ENCODE measurements around the gene OPN5. TPM values are rescaled to one million over a fixed set of nuclear protein-coding genes. Genes with fewer than 3 reads are reported as not detected.

OPN5 gene
- polyA plus RNA-seq, 1 of the 3 experiments (the other 2 are of a cell fraction) = not detected

DNA sequence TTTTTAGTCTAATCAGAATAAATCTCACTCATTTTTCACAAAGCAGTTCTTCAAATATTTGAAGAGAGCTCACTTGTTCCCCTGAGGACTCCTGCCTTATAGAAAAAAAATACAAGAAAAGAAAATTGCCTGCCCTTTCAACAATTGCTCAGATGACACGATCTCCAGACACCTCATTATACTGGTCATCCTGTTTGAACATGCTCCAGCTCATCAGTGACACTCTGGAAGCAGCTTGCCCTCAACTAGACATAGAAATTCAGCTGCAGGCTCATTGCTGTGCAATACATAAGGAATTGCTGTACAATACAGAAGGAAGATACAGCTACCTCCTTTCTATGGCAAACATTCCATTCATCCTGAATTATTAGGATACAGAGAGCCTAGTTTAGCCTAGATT, 73.1 kb downstream of the OPN5 start:
- Histone ChIP-seq H3K9me2 (no peaks in the 10 kb centered on the region), H3K27me3 (ENCODE audit: insufficient read depth) (peaks cover 7% of the 10 kb centered on the region; the same call in 1 of the 2 replicates), H3F3A (replicated peaks; ENCODE audit: insufficient read depth) (no peaks in the 10 kb centered on the region), H2AFZ (ENCODE audit: low read depth) (no peak overlapping the region), H3K79me2 (ENCODE audit: insufficient read depth) (no peaks in the 10 kb centered on the region), H3K27ac (ENCODE audit: low read depth in 2 of 2, low read length in 1 of 2) (no peak overlapping the region), H3K4me1 (ENCODE audit: control insufficient read depth in 1 of 2, insufficient read depth in 2 of 2, low read depth in 1 of 2, low read length in 1 of 2) (no peaks in the 10 kb centered on the region), H3K4me3 (ENCODE audit: low read depth in 2 of 2, low read length in 1 of 2) (no peak overlapping the region), H3K9me3 (no peaks in the 10 kb centered on the region), H3K36me3 (replicated peaks in 1 of 2; ENCODE audit: control insufficient read depth in 1 of 2, insufficient read depth in 2 of 2, low read length in 1 of 2) (no peaks in the 10 kb centered on the region), H3K9ac (no peak overlapping the region), H3K4me2 (no peak overlapping the region), H4K20me1 (ENCODE audit: insufficient read depth) (no peaks in the 10 kb centered on the region)
- POLR2A ChIA-PET = no interaction called here
- WGBS (ENCODE audit: low lambda C conversion rate) = 5% methylated on average over 1 of the region's 1 CpG
- TF ChIP-seq MEF2A (IDR thresholded peaks at IDR 0.05; ENCODE audit: borderline replicate concordance, low read depth) = no peak
- TF ChIP-seq FOXM1 (IDR thresholded peaks at IDR 0.05; ENCODE audit: low read depth) = no peak
- TF ChIP-seq EP300 (IDR thresholded peaks at IDR 0.05; ENCODE audit: borderline replicate concordance in 1 of 2, low read depth in 1 of 2, low read length in 1 of 2) = no peak
- TF ChIP-seq ELF1 (IDR thresholded peaks at IDR 0.05) = no peak
- TF ChIP-seq JUND (IDR thresholded peaks at IDR 0.05) = no peak
- TF ChIP-seq, protein P1, sequence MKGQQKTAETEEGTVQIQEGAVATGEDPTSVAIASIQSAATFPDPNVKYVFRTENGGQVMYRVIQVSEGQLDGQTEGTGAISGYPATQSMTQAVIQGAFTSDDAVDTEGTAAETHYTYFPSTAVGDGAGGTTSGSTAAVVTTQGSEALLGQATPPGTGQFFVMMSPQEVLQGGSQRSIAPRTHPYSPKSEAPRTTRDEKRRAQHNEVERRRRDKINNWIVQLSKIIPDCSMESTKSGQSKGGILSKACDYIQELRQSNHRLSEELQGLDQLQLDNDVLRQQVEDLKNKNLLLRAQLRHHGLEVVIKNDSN (IDR thresholded peaks at IDR 0.05; ENCODE audit: borderline replicate concordance, low read depth) = no peak
- TF ChIP-seq, protein P2, sequence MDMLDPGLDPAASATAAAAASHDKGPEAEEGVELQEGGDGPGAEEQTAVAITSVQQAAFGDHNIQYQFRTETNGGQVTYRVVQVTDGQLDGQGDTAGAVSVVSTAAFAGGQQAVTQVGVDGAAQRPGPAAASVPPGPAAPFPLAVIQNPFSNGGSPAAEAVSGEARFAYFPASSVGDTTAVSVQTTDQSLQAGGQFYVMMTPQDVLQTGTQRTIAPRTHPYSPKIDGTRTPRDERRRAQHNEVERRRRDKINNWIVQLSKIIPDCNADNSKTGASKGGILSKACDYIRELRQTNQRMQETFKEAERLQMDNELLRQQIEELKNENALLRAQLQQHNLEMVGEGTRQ (IDR thresholded peaks at IDR 0.05; ENCODE audit: borderline replicate concordance, low read depth, low read length) = no peak
- TF ChIP-seq POLR2AphosphoS5 (IDR thresholded peaks at IDR 0.05; ENCODE audit: low read depth, low read length) = no peak
- no peak for TF ChIP-seq EZH2phosphoT487 (IDR thresholded peaks at IDR 0.05; ENCODE audit: borderline replicate concordance, low read depth)
- TF ChIP-seq RCOR1 (IDR thresholded peaks at IDR 0.05; ENCODE audit: low read length) = no peak
- TF ChIP-seq SIN3A (IDR thresholded peaks at IDR 0.05; ENCODE audit: borderline replicate concordance, low read depth, low read length) = no peak
- TF ChIP-seq FOSL2 (IDR thresholded peaks at IDR 0.05; ENCODE audit: borderline replicate concordance, low read depth) = no peak
- no peak for TF ChIP-seq RAD21 (IDR thresholded peaks at IDR 0.05; ENCODE audit: low read length)
- TF ChIP-seq FOXJ3 (CRISPR knock-in tag; IDR thresholded peaks at IDR 0.05) = no peak
- TF ChIP-seq NRF1 (IDR thresholded peaks at IDR 0.05; ENCODE audit: low read depth, low read length) = no peak
- TF ChIP-seq, protein P3, sequence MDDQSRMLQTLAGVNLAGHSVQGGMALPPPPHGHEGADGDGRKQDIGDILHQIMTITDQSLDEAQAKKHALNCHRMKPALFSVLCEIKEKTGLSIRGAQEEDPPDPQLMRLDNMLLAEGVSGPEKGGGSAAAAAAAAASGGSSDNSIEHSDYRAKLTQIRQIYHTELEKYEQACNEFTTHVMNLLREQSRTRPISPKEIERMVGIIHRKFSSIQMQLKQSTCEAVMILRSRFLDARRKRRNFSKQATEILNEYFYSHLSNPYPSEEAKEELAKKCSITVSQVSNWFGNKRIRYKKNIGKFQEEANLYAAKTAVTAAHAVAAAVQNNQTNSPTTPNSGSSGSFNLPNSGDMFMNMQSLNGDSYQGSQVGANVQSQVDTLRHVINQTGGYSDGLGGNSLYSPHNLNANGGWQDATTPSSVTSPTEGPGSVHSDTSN (IDR thresholded peaks at IDR 0.05) = no peak
- CTCF ChIA-PET = no interaction called here
- no peak for DNase-seq

DNA sequence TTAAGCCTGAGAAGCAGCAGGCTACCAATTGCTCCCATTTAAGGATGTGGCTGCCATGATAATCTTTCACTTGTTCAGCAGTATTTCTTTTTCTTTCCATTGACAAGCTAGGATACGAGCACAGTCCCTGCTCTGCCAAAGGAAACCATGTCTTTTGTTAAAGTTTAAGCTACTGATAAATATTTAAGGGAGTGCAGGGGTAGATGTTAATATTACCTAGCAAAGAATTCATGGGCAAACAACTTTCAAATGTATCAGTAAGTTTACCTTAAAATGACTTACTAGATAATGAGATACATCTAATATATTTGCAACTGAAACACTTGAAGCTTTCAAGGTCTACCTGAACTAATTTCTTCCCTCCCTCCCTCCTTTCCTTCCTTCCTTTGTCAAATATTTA, 77.3 kb downstream of the OPN5 start:
- ChIA-PET POLR2A (no interaction called here), CTCF (no interaction called here)
- no peaks in the 10 kb centered on the region for H3K9me3 ChIP-seq
- H3K4me2 ChIP-seq = no peak overlapping the region
- no peak for DNase-seq
- H3K9me2 ChIP-seq = no peaks in the 10 kb centered on the region
- 4% methylated on average over 1 of the region's 1 CpG for WGBS (ENCODE audit: low lambda C conversion rate)
- H3K4me1 ChIP-seq (ENCODE audit: control insufficient read depth in 1 of 2, insufficient read depth in 2 of 2, low read depth in 1 of 2, low read length in 1 of 2) = no peaks in the 10 kb centered on the region
- H3K27ac ChIP-seq (ENCODE audit: low read depth in 2 of 2, low read length in 1 of 2) = no peak overlapping the region
- no peak overlapping the region for H2AFZ ChIP-seq (ENCODE audit: low read depth)
- H3K27me3 ChIP-seq (ENCODE audit: insufficient read depth) = no peaks in the 10 kb centered on the region
- H3K36me3 ChIP-seq (replicated peaks in 1 of 2; ENCODE audit: control insufficient read depth in 1 of 2, insufficient read depth in 2 of 2, low read length in 1 of 2) = no peaks in the 10 kb centered on the region
- H3K9ac ChIP-seq = no peak overlapping the region
- no peak overlapping the region for H3K4me3 ChIP-seq (ENCODE audit: low read depth in 2 of 2, low read length in 1 of 2)
- H4K20me1 ChIP-seq (ENCODE audit: insufficient read depth) = no peaks in the 10 kb centered on the region
- no peaks in the 10 kb centered on the region for H3K79me2 ChIP-seq (ENCODE audit: insufficient read depth)
- TF ChIP-seq SMC3 (IDR thresholded peaks at IDR 0.05; ENCODE audit: low read depth, low read length) (no peak), EZH2phosphoT487 (IDR thresholded peaks at IDR 0.05; ENCODE audit: borderline replicate concordance, low read depth) (no peak), NFIC (IDR thresholded peaks at IDR 0.05; ENCODE audit: borderline replicate concordance) (no peak), GATA2 (CRISPR knock-in tag; IDR thresholded peaks at IDR 0.05) (no peak), RCOR1 (IDR thresholded peaks at IDR 0.05; ENCODE audit: low read length) (no peak), RAD21 (IDR thresholded peaks at IDR 0.05; ENCODE audit: low read length) (no peak)
- H3F3A ChIP-seq (replicated peaks; ENCODE audit: insufficient read depth) = no peaks in the 10 kb centered on the region

Measured in SK-N-SH (cell line).